Endothelial cell of umbilical vein (primary cell): Measurements from ENCODE around the gene ESAM. TPM values are rescaled to one million over a fixed set of nuclear protein-coding genes. Genes with fewer than 3 reads are reported as not detected.
"Not testable (repeated sequence)": the region's sequence is repeated elsewhere in the genome, so short reads cannot be mapped to it uniquely, and the experiment has no call there.

ENCODE experiments used
- BruUV-seq: library from RNA; stranded (reverse); fragments of 400-500 nt; replicated peaks from 2 replicates; lab custom pipeline; 2021; lab: Mats Ljungman, UMichigan
- CTCF ChIA-PET: fragments of 300-600, 350-600 bp; sonication (Branson Sonifier 250); formaldehyde crosslinking; loops from one replicate; lab custom pipeline; 2021; ENCODE audit warnings: antibody characterized with exemption, inconsistent platforms; lab: Charles Lee
- POLR2A ChIA-PET: fragments of 300-600, 350-600 bp; sonication (Branson Sonifier 250); formaldehyde crosslinking; loops from one replicate; lab custom pipeline; 2021; ENCODE audit warnings: antibody characterized with exemption, inconsistent platforms; lab: Charles Lee
- DNase-seq: peaks from one replicate; pipeline ENCODE4 v3.0.0-alpha.2; 2011; ENCODE audit warnings: low read depth, low spot score
- FAIRE-seq: peaks from 2 replicates; lab custom pipeline; 2011; peaks lifted over from hg19 to GRCh38; lab: Jason Lieb, UNC
- H2AFZ ChIP-seq: 2 replicates; pipeline ENCODE4 v1.6.0; 2012; ENCODE audit warnings: low read depth, low read length, control low read depth, inconsistent platforms
- H3K27ac ChIP-seq: 2 replicates; pipeline ENCODE4 v1.5.1; 2011; ENCODE audit warnings: low read depth, mild to moderate bottlenecking, control low read depth, low read length, moderate library complexity; ENCODE audit not compliant: insufficient read depth
- H3K27me3 ChIP-seq, 2 experiments: 2 replicates each; pipeline versions ENCODE4 v1.6.0 to v1.6.1; 2011; ENCODE audit warnings: low read length in 2 of 2, mixed read lengths in 1 of 2; ENCODE audit not compliant: control insufficient read depth in 2 of 2, insufficient read depth in 2 of 2
- H3K36me3 ChIP-seq, 2 experiments: 2 replicates in 1 of 2; 3 replicates in 1 of 2; pipeline ENCODE4 v1.5.1; 2011; ENCODE audit warnings: low read length in 2 of 2, mild to moderate bottlenecking in 1 of 2, moderate library complexity in 1 of 2; ENCODE audit not compliant: control insufficient read depth in 2 of 2, insufficient read depth in 2 of 2; ENCODE audit errors: extremely low read depth in 1 of 2
- H3K4me1 ChIP-seq: 3 replicates; pipeline ENCODE4 v1.5.1; 2011; ENCODE audit warnings: mild to moderate bottlenecking, low read length; ENCODE audit not compliant: control insufficient read depth, insufficient read depth; ENCODE audit errors: extremely low read depth
- H3K4me2 ChIP-seq: 2 replicates; pipeline ENCODE4 v1.6.1; 2011; ENCODE audit warnings: low read length, control low read depth, mixed read lengths; ENCODE audit not compliant: insufficient read depth
- H3K4me3 ChIP-seq, 3 experiments: fragments of 200-600 bp in 1 of 3; sonication (generic), shearing (Covaris generic) in 1 of 3; replicated peaks in 1 of 3; 2 replicates each; pipeline ENCODE4 v1.5.1; 2011 to 2016; ENCODE audit warnings: control low read depth in 3 of 3, low read length in 3 of 3, mild to moderate bottlenecking in 2 of 3, inconsistent platforms in 1 of 3, low read depth in 1 of 3, moderate library complexity in 1 of 3; ENCODE audit not compliant: insufficient read depth in 1 of 3
- H3K79me2 ChIP-seq: 2 replicates; pipeline ENCODE4 v1.6.0; 2012; ENCODE audit warnings: low read length, inconsistent platforms; ENCODE audit not compliant: control insufficient read depth, insufficient read depth
- H3K9ac ChIP-seq: replicated peaks from 2 replicates; pipeline ENCODE3; 2011; ENCODE audit warnings: low read length, control low read depth; ENCODE audit not compliant: insufficient read depth; ENCODE audit errors: extremely low read depth
- H3K9me1 ChIP-seq: replicated peaks from 3 replicates; pipeline ENCODE4 v1.6.0; 2011; ENCODE audit warnings: mild to moderate bottlenecking, low read length; ENCODE audit not compliant: control insufficient read depth, insufficient read depth; ENCODE audit errors: extremely low read depth
- H3K9me3 ChIP-seq: replicated peaks from 2 replicates; pipeline ENCODE4 v1.5.1; 2012; ENCODE audit warnings: low read length, inconsistent platforms; ENCODE audit not compliant: control insufficient read depth, insufficient read depth
- H4K20me1 ChIP-seq: replicated peaks from 2 replicates; pipeline ENCODE3; 2011; ENCODE audit warnings: mild to moderate bottlenecking, low read length; ENCODE audit not compliant: control insufficient read depth, insufficient read depth; ENCODE audit errors: extremely low read depth
- CTCF ChIP-seq, 2 donors: IDR thresholded peaks; 1 replicate in 1 of 2; 2 replicates in 1 of 2; pipeline ENCODE4 v1.5.1; 2011; ENCODE audit warnings: low read length in 2 of 2, mild to moderate bottlenecking in 2 of 2, moderate library complexity in 2 of 2, control low read depth in 1 of 2, inconsistent platforms in 1 of 2, low read depth in 1 of 2; ENCODE audit not compliant: insufficient read depth in 1 of 2; ENCODE audit errors: extremely low read depth in 1 of 2
- EZH2 ChIP-seq: IDR thresholded peaks from 2 replicates; pipeline ENCODE4 v1.6.1; 2012; ENCODE audit warnings: borderline replicate concordance, low read depth, mild to moderate bottlenecking, moderate library complexity, low read length, inconsistent platforms; ENCODE audit not compliant: severe bottlenecking
- FOS ChIP-seq: IDR thresholded peaks from 2 replicates; pipeline ENCODE4 v1.6.1; 2011; ENCODE audit warnings: mild to moderate bottlenecking, low read length, moderate library complexity, borderline replicate concordance; ENCODE audit not compliant: insufficient read depth
- GATA2 ChIP-seq: IDR thresholded peaks from 2 replicates; pipeline ENCODE4 v1.7.0; 2011; ENCODE audit warnings: low read depth, mild to moderate bottlenecking, moderate library complexity, mixed read lengths, low read length; ENCODE audit not compliant: insufficient read length, insufficient read depth
- JUN ChIP-seq: IDR thresholded peaks from 2 replicates; pipeline ENCODE4 v1.6.1; 2011; ENCODE audit warnings: borderline replicate concordance, low read depth; ENCODE audit not compliant: insufficient read length, insufficient read depth
- MAX ChIP-seq: IDR thresholded peaks from 2 replicates; pipeline ENCODE4 v1.6.1; 2011; ENCODE audit not compliant: insufficient read depth, insufficient read length
- MYC ChIP-seq: IDR thresholded peaks from one replicate; pipeline ENCODE4 v1.6.1; 2011; ENCODE audit warnings: mild to moderate bottlenecking, low read depth, low read length
- POLR2A ChIP-seq: IDR thresholded peaks from 2 replicates; pipeline ENCODE4 v1.6.1; 2012; ENCODE audit warnings: low read depth, mild to moderate bottlenecking, control low read depth, low read length
- POLR2AphosphoS5 ChIP-seq: IDR thresholded peaks from 2 replicates; pipeline ENCODE4 v1.6.1; 2012; ENCODE audit warnings: low read depth, mild to moderate bottlenecking, control low read depth, low read length, moderate library complexity; ENCODE audit not compliant: insufficient read depth
- dilution Hi-C: fragments of 300-500 bp; cut with MboI; formaldehyde crosslinking; loops from one replicate; pipeline ENCODE4 v1.15.0; 2019; ENCODE audit warnings: low sequenced_read_pairs; ENCODE audit not compliant: extremely low pct_ligation_motif_present
- intact Hi-C: fragments of 100-400 bp; cut with micrococcal nuclease; formaldehyde crosslinking; loops from one replicate; pipeline ENCODE4 v1.10.0; 2022
- polyA plus RNA-seq, 4 experiments: library from polyadenylated mRNA; depleted of rRNA in 3 of 4; stranded (reverse) in 3 of 4; unstranded in 1 of 4; fragments of >200 nt; gene quantifications; 2 replicates each; pipeline versions ENCODE4 v1.2.1 to v1.2.3, GENCODE V29; 2011 to 2012; ENCODE audit warnings: missing spikeins in 1 of 4
- total RNA-seq: library from RNA; stranded (reverse); gene quantifications from 2 replicates; pipeline ENCODE4 v1.2.3, GENCODE V29; 2021

ESAM gene
- total and polyA plus RNA-seq, 2 donors (not counting 3 experiments of a cell fraction or from before 2014, with no cell fraction given): 273 to 383 TPM

DNA sequence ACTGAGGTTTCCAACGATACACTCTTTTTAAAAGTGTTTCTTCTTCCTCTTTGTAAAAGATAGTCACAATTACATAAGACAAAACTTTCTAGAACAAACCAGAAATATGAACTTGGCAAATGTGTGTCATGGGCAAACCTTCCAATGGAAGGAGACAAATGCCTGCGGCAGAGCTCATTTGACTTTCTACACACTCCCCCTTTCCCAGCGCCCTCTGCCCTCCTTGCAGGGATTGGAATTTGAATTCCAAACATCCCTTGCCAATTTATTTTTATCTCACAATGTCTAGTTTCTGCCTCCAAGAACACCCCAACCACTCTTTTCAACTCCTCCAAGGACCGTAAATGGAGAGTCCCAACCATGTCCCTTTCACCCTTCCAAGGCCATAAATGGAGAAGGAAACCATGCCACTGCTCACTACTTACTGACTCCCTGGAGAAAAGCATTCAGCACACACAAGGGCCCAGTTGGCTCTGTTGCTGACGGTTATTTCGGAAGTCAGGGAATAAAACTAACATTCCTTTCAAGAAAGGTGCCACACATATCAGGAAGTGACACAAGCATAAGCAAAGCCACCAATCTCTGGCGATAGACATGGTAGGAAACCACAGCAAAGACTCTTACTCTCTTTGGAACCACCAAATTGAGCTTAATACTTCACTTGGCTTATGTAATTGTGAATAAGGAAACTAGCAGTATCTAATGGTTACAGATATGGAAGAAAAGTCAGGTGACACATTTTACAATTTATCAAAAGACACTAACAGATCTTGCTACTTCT is 15.0 kb upstream of the ESAM start:
- TF ChIP-seq MAX: no peak
- TF ChIP-seq MYC: no peak
- no peak for TF ChIP-seq FOS
- no peak for TF ChIP-seq EZH2
- TF ChIP-seq POLR2A: no peak
- TF ChIP-seq GATA2: no peak
- no peak for TF ChIP-seq JUN
- no peak for TF ChIP-seq POLR2AphosphoS5
- TF ChIP-seq CTCF (IDR thresholded peaks at IDR 0.05; ENCODE audit: extremely low read depth in 1 of 2, insufficient read depth in 1 of 2, low read depth in 1 of 2, low read length in 2 of 2): no peak
- DNase-seq (no peak), FAIRE-seq (no peak)
- dilution Hi-C loops: no loop called here
- Histone ChIP-seq H3K4me3 (no peak overlapping the region), H3K79me2 (peaks cover 29% of the 10 kb centered on the region), H3K9me1 (no peaks in the 10 kb centered on the region), H3K27ac (no peak overlapping the region), H4K20me1 (no peaks in the 10 kb centered on the region), H3K4me1 (no peaks in the 10 kb centered on the region), H3K9ac (no peak overlapping the region), H3K36me3 (no peaks in the 10 kb centered on the region), H3K27me3 (no peaks in the 10 kb centered on the region), H3K4me2 (no peak overlapping the region), H2AFZ (no peak overlapping the region), H3K9me3 (no peaks in the 10 kb centered on the region)
- CTCF ChIA-PET: interaction anchor here (3.1 to 4.2 kb wide), 4 partner anchors 8 to 107 kb away, joined by 27 to 52 read pairs (median 45); partner anchors contain the start of gene ESAM
- no TSS peak for BruUV-seq
- POLR2A ChIA-PET: no interaction called here
- intact Hi-C loops: no loop called here

DNA sequence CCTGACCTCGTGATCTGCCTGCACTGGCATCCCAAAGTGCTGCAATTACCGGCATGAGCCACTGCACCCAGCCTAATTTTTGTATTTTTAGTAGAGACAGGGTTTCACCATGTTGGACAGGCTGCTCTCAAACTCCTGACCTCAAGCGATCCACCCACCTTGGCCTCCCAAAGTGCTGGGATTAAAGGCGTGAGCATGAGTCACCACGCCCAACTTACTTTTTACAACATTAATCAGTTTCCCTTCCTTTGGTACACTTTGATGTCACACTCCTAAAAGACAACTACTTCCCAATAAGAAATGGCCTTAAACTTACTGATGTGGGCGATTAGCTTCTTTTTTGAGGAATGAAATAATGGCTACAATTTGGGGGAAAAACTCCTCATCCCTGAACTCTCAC is 8.9 kb upstream of the ESAM start:
- dilution Hi-C loops, H3K27me3 ChIP-seq, H3K4me2 ChIP-seq, H2AFZ ChIP-seq, H3K9me1 ChIP-seq, DNase-seq, H3K36me3 ChIP-seq, BruUV-seq, FAIRE-seq, H3K4me3 ChIP-seq, H3K9ac ChIP-seq, POLR2A ChIA-PET, H4K20me1 ChIP-seq, H3K9me3 ChIP-seq: not testable (repeated sequence)
- Histone ChIP-seq H3K4me1 (peaks cover 34% of the 10 kb centered on the region), H3K27ac (peak overlapping the region; percentile 86), H3K79me2 (peaks cover 13% of the 10 kb centered on the region)
- intact Hi-C loops: loop anchor here (1.0 kb wide), 2 partner anchors 7 to 12 kb away; no protein-coding TSS in a partner anchor
- CTCF ChIA-PET: interaction anchor here (2.1 to 6.6 kb wide), 7 partner anchors 8 to 127 kb away, joined by 9 to 54 read pairs (median 25); no protein-coding TSS in a partner anchor
